WI38 (cell line): ENCODE data around the gene HLA-A.
"Not testable (repeated sequence)": the region's sequence is repeated elsewhere in the genome, so short reads cannot be mapped to it uniquely, and the experiment has no call there.

Experiments
- H3K4me3 ChIP-seq: 2 replicates; pipeline ENCODE4 v1.5.1; 2011; ENCODE audit warnings: low read depth, mild to moderate bottlenecking, control low read depth, low read length
- CTCF ChIP-seq: IDR thresholded peaks from 2 replicates; pipeline ENCODE4 v1.5.1; 2012; ENCODE audit warnings: low read depth, mild to moderate bottlenecking, control low read depth, low read length

HLA-A gene

GRCh38 chr6:29959467-29959866, 17.1 kb downstream of the HLA-A start:
- H3K4me3 ChIP-seq = no peak overlapping the region
- TF ChIP-seq CTCF = no peak

DNA sequence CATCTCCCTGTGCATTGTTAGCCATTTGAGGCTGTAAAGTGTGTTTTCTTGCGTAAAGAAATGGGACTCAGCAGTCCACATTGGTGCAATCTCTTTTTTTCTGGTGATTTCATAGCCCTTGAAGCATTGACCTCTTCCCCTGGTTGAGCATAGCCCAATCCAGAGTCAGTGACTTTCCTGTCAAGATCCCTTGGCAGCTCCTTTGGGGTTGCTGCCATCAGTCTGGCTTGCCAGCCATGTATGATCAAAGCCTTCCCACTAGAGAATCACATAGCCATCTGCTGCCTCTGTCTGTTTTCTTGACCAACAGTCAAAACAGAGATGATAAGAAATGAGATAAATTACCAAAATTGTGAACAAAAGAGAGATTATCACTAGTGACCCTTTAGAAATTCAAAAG, 19.6 kb downstream of the HLA-A start:
- no peak overlapping the region for H3K4me3 ChIP-seq
- no peak for TF ChIP-seq CTCF

GRCh38 chr6:29963697-29964096, 21.4 kb downstream of the HLA-A start:
- not testable (repeated sequence) for H3K4me3 ChIP-seq

DNA sequence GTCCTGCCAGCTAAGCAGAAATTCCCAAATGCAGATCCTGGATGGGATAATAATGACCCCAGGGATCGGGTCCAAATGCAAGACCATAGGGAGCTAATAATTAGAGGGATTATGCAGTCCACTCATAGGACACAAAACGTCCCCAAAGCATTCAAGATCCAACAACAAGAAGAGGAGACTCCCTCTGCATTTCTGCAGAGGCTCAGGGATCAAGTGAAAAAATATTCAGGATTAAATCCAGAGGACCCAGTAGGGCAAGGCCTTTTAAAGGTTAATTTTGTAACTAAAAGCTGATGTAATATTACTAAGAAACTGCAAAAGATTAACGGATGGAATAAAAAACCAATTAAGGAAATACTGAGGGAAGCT, 22.2 kb downstream of the HLA-A start:
- peak overlapping the region; percentile 71 for H3K4me3 ChIP-seq
- no peak for TF ChIP-seq CTCF

DNA sequence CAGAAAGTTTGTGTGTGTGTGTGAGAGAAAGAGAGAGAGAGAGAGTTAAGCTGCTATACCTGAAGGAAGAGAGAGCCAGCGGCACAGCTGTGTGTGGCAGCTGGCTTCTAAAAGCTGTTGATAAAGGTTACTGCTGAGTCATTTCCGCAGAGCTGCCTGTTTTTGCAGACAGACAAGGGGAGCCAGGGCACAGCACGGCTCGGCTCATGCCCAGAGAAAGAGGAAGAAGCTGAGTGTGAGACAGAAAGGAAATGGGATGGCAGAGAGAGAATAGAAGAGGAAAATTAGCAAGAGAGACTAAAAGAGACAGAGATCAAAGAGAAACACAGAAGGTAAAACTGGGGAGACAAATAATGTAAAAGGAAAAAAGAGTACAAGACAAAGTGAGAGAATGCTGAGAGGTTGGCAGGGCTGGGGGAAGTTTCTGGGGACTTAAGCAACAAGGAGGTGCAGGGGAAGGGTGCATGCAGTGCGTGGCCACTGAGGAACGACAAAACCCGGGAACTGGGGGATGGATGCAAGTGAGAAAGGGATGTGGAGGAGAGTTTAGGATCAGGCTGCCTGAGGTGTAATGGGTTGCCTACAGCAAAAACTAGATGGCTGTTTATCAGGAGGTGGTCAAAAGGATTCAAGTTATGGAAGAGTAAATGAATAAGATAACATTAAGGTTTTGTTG, 22.7 kb downstream of the HLA-A start:
- no peak for TF ChIP-seq CTCF
- peak overlapping the region; percentile 71 for H3K4me3 ChIP-seq

GRCh38 chr6:29965563-29965872, 23.2 kb downstream of the HLA-A start:
- no peak for TF ChIP-seq CTCF

GRCh38 chr6:29965873-29966601, 23.7 kb downstream of the HLA-A start:
- H3K4me3 ChIP-seq = peak overlapping the region; percentile 71
- TF ChIP-seq CTCF = no peak

More at GRCh38 chr6:29965563-29965872, 23.2 kb downstream of the HLA-A start:
- peak overlapping the region; percentile 71 for H3K4me3 ChIP-seq
